Activated T-helper 1 cell treated with anti-CD3 and anti-CD28 coated beads, Interleukin-2, amount 50 U/mL, for 16 hours (primary cell): Measurements from ENCODE around the gene CSTPP1.

ENCODE experiments used
- DNase-seq, 2 donors: peaks; one replicate each; pipeline ENCODE4 v3.0.0-alpha.2; 2020; ENCODE audit warnings: low read depth in 1 of 2, low spot score in 1 of 2

CSTPP1 gene

GRCh38 chr11:46936138-46937110, at the start of gene CSTPP1:
CSTPP1 (plus strand) TSS chr11:46936761; CDS start chr11:46936806, 45 bp downstream.
- peak; percentile 87 to 88 for DNase-seq

- DNase-seq, result no peak
Observed at GRCh38 chr11:46888636-46889035, 47.9 kb upstream of the CSTPP1 start.

GRCh38 chr11:46889251-46889650, 47.3 kb upstream of the CSTPP1 start:
- DNase-seq, result no peak

GRCh38 chr11:46889689-46890475, 46.7 kb upstream of the CSTPP1 start:
- DNase-seq, result peak; percentile 39 to 50

- DNase-seq, result no peak
Observed at GRCh38 chr11:46890665-46891064, 45.9 kb upstream of the CSTPP1 start.

- no peak for DNase-seq
Observed at GRCh38 chr11:46892109-46892508, 44.5 kb upstream of the CSTPP1 start.

- DNase-seq, result no peak
Observed at GRCh38 chr11:46892838-46893237, 43.7 kb upstream of the CSTPP1 start.

GRCh38 chr11:46894506-46894905, 42.1 kb upstream of the CSTPP1 start:
- no peak for DNase-seq

GRCh38 chr11:46894961-46895360, 41.6 kb upstream of the CSTPP1 start:
- DNase-seq, result no peak

GRCh38 chr11:46895821-46896220, 40.7 kb upstream of the CSTPP1 start:
- DNase-seq, result no peak

GRCh38 chr11:46896719-46897406, 39.7 kb upstream of the CSTPP1 start:
- DNase-seq, result no peak

GRCh38 chr11:46898396-46899095, 38.0 kb upstream of the CSTPP1 start:
- DNase-seq, result no peak

GRCh38 chr11:46899501-46900025, 37.0 kb upstream of the CSTPP1 start:
- DNase-seq, result no peak

- no peak for DNase-seq
Observed at GRCh38 chr11:46900091-46900746, 36.3 kb upstream of the CSTPP1 start.

GRCh38 chr11:46901156-46901555, 35.4 kb upstream of the CSTPP1 start:
- DNase-seq, result no peak

- no peak for DNase-seq
Observed at GRCh38 chr11:46902694-46903093, 33.9 kb upstream of the CSTPP1 start.

- DNase-seq, result no peak
Observed at GRCh38 chr11:46903846-46904245, 32.7 kb upstream of the CSTPP1 start.

GRCh38 chr11:46905806-46906205, 30.8 kb upstream of the CSTPP1 start:
- no peak for DNase-seq

- DNase-seq, result no peak
Observed at GRCh38 chr11:46906609-46907041, 29.9 kb upstream of the CSTPP1 start.

GRCh38 chr11:46907606-46908005, 29.0 kb upstream of the CSTPP1 start:
- DNase-seq, result no peak
